Measurements from ENCODE around the gene ATP5F1B. TPM values are rescaled to one million over a fixed set of nuclear protein-coding genes. Genes with fewer than 3 reads are reported as not detected.
A peak's percentile ranks its signal among the peaks of the same experiment; 100 is the strongest.

ATP5F1B gene
- total and polyA plus RNA-seq, 2 of the 8 experiments (the other 6 are each of a cell fraction or from before 2014, with no cell fraction given) = 900 to 1,522 TPM

GRCh38 chr12:56687223-56688128 lies 41.7 kb upstream of the ATP5F1B start:
- H2BK12ac ChIP-seq (ENCODE audit: low read depth, low read length) = no peak overlapping the region; the same call in 1 of the 2 replicates
- H4K8ac ChIP-seq (ENCODE audit: extremely low read depth, insufficient read depth, low read length) = peak overlapping the region; percentile 96
- peaks cover 0 to 16% (median 2%) of the 10 kb centered on the region in 4 experiments; a peak in 1 of 8 replicates for H3K36me3 ChIP-seq (ENCODE audit: control insufficient read depth in 2 of 4, insufficient read depth in 4 of 4, low read length in 3 of 4)
- H3K79me2 ChIP-seq (ENCODE audit: control insufficient read depth in 1 of 2, insufficient read depth in 2 of 2, low read length in 2 of 2) = peaks cover 43 to 52% of the 10 kb centered on the region in 2 experiments
- H2AK5ac ChIP-seq (ENCODE audit: low read depth, low read length) = peak overlapping the region; percentile 1; the same call in 1 of the 2 replicates
- H3K79me1 ChIP-seq (ENCODE audit: low read depth, low read length) = no peaks in the 10 kb centered on the region; the same call in 1 of the 2 replicates
- peak overlapping the region; percentile 67 to 100 for H3K4me2 ChIP-seq (ENCODE audit: insufficient read depth in 1 of 2, low read depth in 2 of 2, low read length in 2 of 2)
- H2BK15ac ChIP-seq (ENCODE audit: low read length) = no peak overlapping the region
- no peaks in the 10 kb centered on the region for H3K9me3 ChIP-seq (ENCODE audit: insufficient read depth in 2 of 2, low read depth in 1 of 2, low read length in 1 of 2)
- H4K20me1 ChIP-seq (replicated peaks in 1 of 2; ENCODE audit: control insufficient read depth in 1 of 2, insufficient read depth in 2 of 2, low read length in 2 of 2) = peaks cover 9 to 14% of the 10 kb centered on the region in 2 experiments
- H2BK5ac ChIP-seq (ENCODE audit: low read depth, low read length) = peak overlapping the region; percentile 92
- no peak overlapping the region for H3K23ac ChIP-seq (ENCODE audit: insufficient read length)
- no peak for FAIRE-seq
- POLR2A ChIA-PET (ENCODE audit: partially characterized antibody) = interaction anchor here (0.5 to 52.4 kb wide), 24 partner anchors 9 to 486 kb away, joined by 3 to 1406 read pairs (median 6); partner anchors contain the start of genes ATP5F1B, BAZ2A, NACA and PRIM1
- peak overlapping the region; percentile 93 for H3K56ac ChIP-seq (replicated peaks; ENCODE audit: insufficient read length, low read depth, low read length)
- peak overlapping the region; percentile 96 for H4K5ac ChIP-seq (ENCODE audit: insufficient read length, low read depth, low read length)
- H3K4me1 ChIP-seq (replicated peaks in 1 of 4; ENCODE audit: control insufficient read depth in 3 of 4, insufficient read depth in 4 of 4, low read length in 3 of 4) = no peaks in the 10 kb centered on the region; a peak in 2 of 7 replicates
- peak overlapping the region; percentile 90 to 97 (median 96) for H3K9ac ChIP-seq (replicated peaks in 1 of 4; ENCODE audit: extremely low read depth in 1 of 4, low read depth in 3 of 4, low read length in 3 of 4)
- peak overlapping the region; percentile 91 for H2BK120ac ChIP-seq (replicated peaks; ENCODE audit: low read depth, low read length)
- H3K4me3 ChIP-seq (ENCODE audit: extremely low read depth in 1 of 4, insufficient read depth in 2 of 4, low read depth in 3 of 4, low read length in 4 of 4) = peak overlapping the region; percentile 81 to 98 (median 94)
- H3K27ac ChIP-seq (ENCODE audit: low read depth, low read length) = peak overlapping the region; percentile 92
- peaks cover 7% of the 10 kb centered on the region for H3K23me2 ChIP-seq (ENCODE audit: low read depth, low read length)
- peak overlapping the region; percentile 98 for H4K91ac ChIP-seq (replicated peaks; ENCODE audit: insufficient read length, low read length)
- H2AFZ ChIP-seq (ENCODE audit: low read length) = no peak overlapping the region
- 2% methylated on average over 51 of the region's 62 CpGs; no CpG with 5 or more reads in 1 of the 2 experiments for WGBS, 2 experiments (ENCODE audit: extremely low coverage in 1 of 2, insufficient coverage in 1 of 2, insufficient read length in 1 of 2, insufficient replicate concordance in 2 of 2, low coverage in 1 of 2, low lambda C conversion rate in 2 of 2, missing lambda C conversion rate in 1 of 2)
- CTCF ChIA-PET (ENCODE audit: partially characterized antibody) = interaction anchor here (1.4 to 1.8 kb wide), 4 partner anchors 11 to 42 kb away, joined by 3 to 7 read pairs (median 5); partner anchors contain the start of gene NACA
- peak overlapping the region; percentile 3; the same call in 1 of the 2 replicates for H3K18ac ChIP-seq (ENCODE audit: extremely low read depth, low read length)
- peak overlapping the region; percentile 74 for H3K14ac ChIP-seq (ENCODE audit: insufficient read length)
- peak overlapping the region; percentile 57 for H3K4ac ChIP-seq (replicated peaks; ENCODE audit: insufficient read length, low read depth, low read length)
- H2BK20ac ChIP-seq (ENCODE audit: low read length) = no peak overlapping the region
- no peak for DNase-seq (ENCODE audit: low read depth in 1 of 2, low spot score in 2 of 2)
- no peaks in the 10 kb centered on the region for H3K27me3 ChIP-seq (replicated peaks in 1 of 4; ENCODE audit: control insufficient read depth in 3 of 4, extremely low read depth in 1 of 4, insufficient read depth in 3 of 4, low read length in 3 of 4)
- TF ChIP-seq KDM5A (IDR thresholded peaks at IDR 0.05; ENCODE audit: low read length) (0 out of 2 replicates have a peak, but pooled peaks have one; percentile 38), TAF1 (IDR thresholded peaks at IDR 0.05; ENCODE audit: low read depth, low read length) (0 out of 2 replicates have a peak, but pooled peaks have one; percentile 49), KDM1A (IDR thresholded peaks at IDR 0.05; ENCODE audit: borderline replicate concordance, low read length) (no peak), YY1 (IDR thresholded peaks at IDR 0.05; ENCODE audit: low read depth, low read length) (no peak), ATF2 (IDR thresholded peaks at IDR 0.05; ENCODE audit: low read length) (no peak), ASH2L (IDR thresholded peaks at IDR 0.05; ENCODE audit: low read length) (peak; percentile 12), GTF2F1 (IDR thresholded peaks at IDR 0.05; ENCODE audit: borderline replicate concordance, low read depth, low read length) (no peak), SAP30 (IDR thresholded peaks at IDR 0.05; ENCODE audit: insufficient read depth, insufficient replicate concordance, low read length) (no peak), MAFK (IDR thresholded peaks at IDR 0.05; ENCODE audit: low read depth, low read length) (no peak)
